HepG2 (cell line): Measurements from ENCODE around the gene PLGRKT. TPM values are rescaled to one million over a fixed set of nuclear protein-coding genes. Genes with fewer than 3 reads are reported as not detected.

Source experiments
- ATAC-seq: fragments of 200-7000 bp; cut with Tn5 transposase; 3 replicates; pipeline ENCODE4 v1.9.1; 2020; ENCODE audit warnings: mild to moderate bottlenecking, moderate library complexity
- BruUV-seq: library from RNA; stranded (reverse); fragments of 400-500 nt; replicated peaks from 2 replicates; lab custom pipeline; 2021; lab: Mats Ljungman, UMichigan
- CTCF ChIA-PET: fragments of 300-600 bp; formaldehyde crosslinking; extraction: SDS; loops from one replicate; lab custom pipeline; 2021; ENCODE audit warnings: low total read pairs, inconsistent platforms, low intra/inter-chr PET ratio; lab: Yijun Ruan, JAX
- POLR2A ChIA-PET: fragments of 350-600 bp; sonication (Branson Sonifier 250); formaldehyde crosslinking; loops from one replicate; lab custom pipeline; 2020; ENCODE audit warnings: antibody characterized with exemption, inconsistent platforms; lab: Yijun Ruan, JAX
- DNase-seq: peaks from one replicate; pipeline ENCODE4 v3.0.0-alpha.2; 2015; ENCODE audit warnings: low spot score
- FAIRE-seq: peaks from 3 replicates; lab custom pipeline; 2011; peaks lifted over from hg19 to GRCh38; lab: Jason Lieb, UNC
- H2AFZ ChIP-seq: one replicate; pipeline ENCODE4 v1.6.1; 2011; ENCODE audit warnings: low read length, inconsistent platforms
- H3K27ac ChIP-seq: fragments of 300-600 bp; 3 replicates; pipeline ENCODE4 v1.8.0; 2011; ENCODE audit warnings: mixed run types, mild to moderate bottlenecking, mixed read lengths, low read length, inconsistent platforms; ENCODE audit not compliant: insufficient read depth; ENCODE audit errors: extremely low read length
- H3K27me3 ChIP-seq, 2 experiments: fragments of 200-600 bp in 1 of 2; 2 replicates in 1 of 2; 3 replicates in 1 of 2; pipeline versions ENCODE4 v1.6.0 to v1.8.0; 2011; ENCODE audit warnings: low read length in 2 of 2, mild to moderate bottlenecking in 2 of 2, moderate library complexity in 2 of 2, inconsistent platforms in 1 of 2; ENCODE audit not compliant: insufficient read depth in 2 of 2, control insufficient read depth in 1 of 2
- H3K36me3 ChIP-seq, 2 experiments: fragments of 200-600 bp in 1 of 2; replicated peaks in 1 of 2; 2 replicates in 1 of 2; 3 replicates in 1 of 2; pipeline versions ENCODE4 v1.5.1 to v1.8.0; 2011; ENCODE audit warnings: low read length in 2 of 2, inconsistent platforms in 1 of 2; ENCODE audit not compliant: insufficient read depth in 2 of 2, control insufficient read depth in 1 of 2
- H3K4me1 ChIP-seq: 2 replicates; pipeline ENCODE4 v1.5.1; 2012; ENCODE audit warnings: low read length, inconsistent platforms; ENCODE audit not compliant: insufficient read depth
- H3K4me2 ChIP-seq: 2 replicates; pipeline ENCODE4 v1.6.0; 2011; ENCODE audit warnings: low read depth, low read length, inconsistent platforms
- H3K4me3 ChIP-seq, 3 experiments: fragments of 200-600 bp in 1 of 3; sonication (generic), shearing (Covaris generic) in 1 of 3; replicated peaks in 1 of 3; 2 replicates each; pipeline ENCODE4 v1.5.1; 2011 to 2016; ENCODE audit warnings: low read length in 3 of 3, inconsistent platforms in 2 of 3, low read depth in 2 of 3, mild to moderate bottlenecking in 2 of 3, control low read depth in 1 of 3, mixed read lengths in 1 of 3; ENCODE audit not compliant: insufficient read depth in 1 of 3
- H3K79me2 ChIP-seq: one replicate; pipeline ENCODE4 v1.6.1; 2011; ENCODE audit warnings: low read length, inconsistent platforms; ENCODE audit not compliant: insufficient read depth
- H3K9ac ChIP-seq: 2 replicates; pipeline ENCODE4 v1.6.0; 2011; ENCODE audit warnings: mild to moderate bottlenecking, low read depth, low read length, inconsistent platforms; ENCODE audit not compliant: insufficient read depth
- H3K9me3 ChIP-seq: 2 replicates; pipeline ENCODE4 v1.5.1; 2012; ENCODE audit warnings: mild to moderate bottlenecking, low read length
- H4K20me1 ChIP-seq: 2 replicates; pipeline ENCODE4 v1.6.0; 2011; ENCODE audit warnings: inconsistent platforms, mild to moderate bottlenecking, low read length, moderate library complexity; ENCODE audit not compliant: insufficient read depth
- GTF3A ChIP-seq: sonication (generic); formaldehyde crosslinking; conservative IDR thresholded peaks from 2 replicates; pipeline ENCODE4 v1.4.0; 2020; ENCODE audit warnings: mild to moderate bottlenecking, missing genetic modification reagents
- NR2F2 ChIP-seq: IDR thresholded peaks from 2 replicates; pipeline ENCODE4 v1.6.1; 2012; ENCODE audit warnings: low read depth, inconsistent platforms, borderline replicate concordance
- SNRNP70 ChIP-seq: fragments of 200-400 bp; formaldehyde crosslinking; IDR thresholded peaks from 2 replicates; pipeline ENCODE4 v1.6.1; 2017; ENCODE audit warnings: mild to moderate bottlenecking, low read depth, low read length, moderate library complexity
- ZFP1 ChIP-seq: IDR thresholded peaks from 2 replicates; pipeline ENCODE4 v1.6.1; 2016
- ZFP82 ChIP-seq: sonication (generic); formaldehyde crosslinking; IDR thresholded peaks from 2 replicates; pipeline ENCODE4 v1.5.1; 2020; ENCODE audit warnings: mild to moderate bottlenecking, missing genetic modification reagents, borderline replicate concordance
- ZNF10 ChIP-seq: sonication (generic); formaldehyde crosslinking; IDR thresholded peaks from 2 replicates; pipeline ENCODE4 v1.4.0; 2020; ENCODE audit warnings: mild to moderate bottlenecking, low read depth, missing genetic modification reagents, borderline replicate concordance
- ZNF138 ChIP-seq: sonication (generic); formaldehyde crosslinking; IDR thresholded peaks from 2 replicates; pipeline ENCODE4 v1.5.0; 2020; ENCODE audit warnings: mild to moderate bottlenecking, low read depth, missing genetic modification reagents
- ZNF143 ChIP-seq: sonication (generic); formaldehyde crosslinking; IDR thresholded peaks from 2 replicates; pipeline ENCODE4 v1.4.0; 2020; ENCODE audit warnings: missing genetic modification reagents
- ZNF256 ChIP-seq: sonication (generic); formaldehyde crosslinking; conservative IDR thresholded peaks from 2 replicates; pipeline ENCODE4 v1.4.0; 2020; ENCODE audit warnings: missing genetic modification reagents
- ZNF350 ChIP-seq: sonication (generic); formaldehyde crosslinking; IDR thresholded peaks from 2 replicates; pipeline ENCODE4 v1.4.0; 2020; ENCODE audit warnings: mild to moderate bottlenecking, low read depth, missing genetic modification reagents, borderline replicate concordance
- WGBS: methylation state at CpG from one replicate; pipeline ENCODE4 v1.1.6; 2017; ENCODE audit warnings: low lambda C conversion rate; 5-methylcytosine and 5-hydroxymethylcytosine counted together
- in situ Hi-C: cut with HindIII; loops from 2 replicates; pipeline ENCODE4 v1.10.0; 2017; ENCODE audit warnings: low pct_unique_long_range_greater_than_20kb; ENCODE audit not compliant: extremely low pct_ligation_motif_present
- intact Hi-C: fragments of 100-400 bp; cut with micrococcal nuclease; formaldehyde crosslinking; loops from one replicate; pipeline ENCODE4 v1.10.0; 2022; ENCODE audit not compliant: unreplicated experiment
- polyA plus RNA-seq, 8 experiments: library from polyadenylated mRNA; depleted of rRNA in 3 of 8; stranded (reverse) in 7 of 8; unstranded in 1 of 8; fragments of >200 nt; fragmentation: Illumina TruSeq in 4 of 8; extraction: Trizol in 4 of 8; gene quantifications; 2 replicates each; pipeline versions ENCODE4 v1.2.1 to v1.2.3, GENCODE V29; 2011 to 2016; ENCODE audit warnings: low read depth in 4 of 8, missing spikeins in 1 of 8, mixed read lengths in 1 of 8; ENCODE audit not compliant: insufficient read depth in 1 of 8
- total RNA-seq, 5 experiments: library from RNA; depleted of rRNA; stranded (reverse); fragments of >200 nt; fragmentation: Illumina TruSeq; extraction: Trizol; gene quantifications; 2 replicates each; pipeline ENCODE4 v1.2.3, GENCODE V29; 2016; ENCODE audit warnings: low read depth in 1 of 5
- TF ChIP-seq, protein P1 (sequence below): sonication (generic); formaldehyde crosslinking; IDR thresholded peaks from 2 replicates; pipeline ENCODE4 v1.4.0; 2020; ENCODE audit warnings: missing genetic modification reagents
- TF ChIP-seq, protein P2 (sequence below): sonication (generic); formaldehyde crosslinking; IDR thresholded peaks from 2 replicates; pipeline ENCODE4 v1.9.0; 2021; ENCODE audit warnings: missing genetic modification reagents, mild to moderate bottlenecking, borderline replicate concordance

The PLGRKT gene
- total and polyA plus RNA-seq, 2 of the 13 experiments (the other 11 are each of a cell fraction or from before 2014, with no cell fraction given), result 5.0 to 15.8 TPM

DNA sequence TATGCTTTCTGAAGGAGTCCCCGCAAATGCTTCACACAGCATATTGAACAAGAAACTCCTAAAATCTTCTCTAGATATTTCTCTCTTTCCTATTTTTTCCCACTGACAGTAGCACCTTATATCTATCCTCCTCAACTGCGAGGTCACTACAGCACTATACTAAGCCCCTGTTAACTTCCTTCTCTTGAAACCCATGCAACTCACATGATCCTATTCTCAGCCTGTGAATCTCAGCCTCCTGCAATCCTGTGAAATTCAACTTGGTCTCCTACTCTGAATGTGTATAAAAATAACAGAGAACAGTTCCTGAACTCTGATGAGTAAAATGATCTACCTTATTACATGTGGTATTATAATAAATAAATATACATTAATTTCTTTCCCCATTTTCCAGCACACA, 6.1 kb upstream of the PLGRKT start:
- intact Hi-C loops, result no loop called here
- Histone ChIP-seq H3K79me2 (no peaks in the 10 kb centered on the region), H2AFZ (no peak overlapping the region), H3K9me3 (no peaks in the 10 kb centered on the region), H4K20me1 (no peaks in the 10 kb centered on the region)
- DNase-seq, result no peak
- CTCF ChIA-PET, result no interaction called here
- no TSS peak for BruUV-seq
- POLR2A ChIA-PET, result no interaction called here
- FAIRE-seq, result no peak
- TF ChIP-seq, protein P1, sequence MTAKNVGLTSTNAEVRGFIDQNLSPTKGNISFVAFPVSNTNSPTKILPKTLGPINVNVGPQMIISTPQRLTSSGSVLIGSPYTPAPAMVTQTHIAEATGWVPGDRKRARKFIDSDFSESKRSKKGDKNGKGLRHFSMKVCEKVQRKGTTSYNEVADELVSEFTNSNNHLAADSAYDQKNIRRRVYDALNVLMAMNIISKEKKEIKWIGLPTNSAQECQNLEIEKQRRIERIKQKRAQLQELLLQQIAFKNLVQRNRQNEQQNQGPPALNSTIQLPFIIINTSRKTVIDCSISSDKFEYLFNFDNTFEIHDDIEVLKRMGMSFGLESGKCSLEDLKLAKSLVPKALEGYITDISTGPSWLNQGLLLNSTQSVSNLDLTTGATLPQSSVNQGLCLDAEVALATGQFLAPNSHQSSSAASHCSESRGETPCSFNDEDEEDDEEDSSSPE, result no peak
- no peak for TF ChIP-seq ZNF143 (CRISPR knock-in tag)
- TF ChIP-seq, protein P2, sequence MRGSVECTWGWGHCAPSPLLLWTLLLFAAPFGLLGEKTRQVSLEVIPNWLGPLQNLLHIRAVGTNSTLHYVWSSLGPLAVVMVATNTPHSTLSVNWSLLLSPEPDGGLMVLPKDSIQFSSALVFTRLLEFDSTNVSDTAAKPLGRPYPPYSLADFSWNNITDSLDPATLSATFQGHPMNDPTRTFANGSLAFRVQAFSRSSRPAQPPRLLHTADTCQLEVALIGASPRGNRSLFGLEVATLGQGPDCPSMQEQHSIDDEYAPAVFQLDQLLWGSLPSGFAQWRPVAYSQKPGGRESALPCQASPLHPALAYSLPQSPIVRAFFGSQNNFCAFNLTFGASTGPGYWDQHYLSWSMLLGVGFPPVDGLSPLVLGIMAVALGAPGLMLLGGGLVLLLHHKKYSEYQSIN (CRISPR knock-in tag), result no peak
- no peak for TF ChIP-seq ZFP1 (CRISPR knock-in tag)
- TF ChIP-seq ZNF138 (CRISPR knock-in tag), result no peak
- no peak for TF ChIP-seq ZFP82 (CRISPR knock-in tag)
- no peak for TF ChIP-seq SNRNP70
- TF ChIP-seq GTF3A (CRISPR knock-in tag), result no peak
- no peak for TF ChIP-seq NR2F2
- TF ChIP-seq ZNF350 (CRISPR knock-in tag), result no peak
- no peak for TF ChIP-seq ZNF10 (CRISPR knock-in tag)
- TF ChIP-seq ZNF256 (CRISPR knock-in tag), result no peak
- TF ChIP-seq, all 625 proteins: peak for 0
- Histone ChIP-seq H3K4me1 (peaks cover under 1% of the 10 kb centered on the region; the same call in 1 of the 2 replicates), H3K27me3 (peaks cover 0 to 4% of the 10 kb centered on the region in 2 experiments; a peak in 1 of 5 replicates), H3K27ac (no peak overlapping the region), H3K4me2 (no peak overlapping the region), H3K4me3 (no peak overlapping the region), H3K9ac (no peak overlapping the region), H3K36me3 (no peaks in the 10 kb centered on the region)
- in situ Hi-C loops, result loop anchor here (5.0 to 25.0 kb wide), 4 partner anchors 151 to 682 kb away; partner anchors contain the start of genes INSL6 and JAK2
- no peak for ATAC-seq
- WGBS, result 2% methylated on average over 2 of the region's 2 CpGs
